ENCODE data around the gene SMIM8. TPM values are rescaled to one million over a fixed set of nuclear protein-coding genes. Genes with fewer than 3 reads are reported as not detected.

Gene SMIM8
- total RNA-seq, 1 donor from 2014 or later: 13.5 TPM

DNA sequence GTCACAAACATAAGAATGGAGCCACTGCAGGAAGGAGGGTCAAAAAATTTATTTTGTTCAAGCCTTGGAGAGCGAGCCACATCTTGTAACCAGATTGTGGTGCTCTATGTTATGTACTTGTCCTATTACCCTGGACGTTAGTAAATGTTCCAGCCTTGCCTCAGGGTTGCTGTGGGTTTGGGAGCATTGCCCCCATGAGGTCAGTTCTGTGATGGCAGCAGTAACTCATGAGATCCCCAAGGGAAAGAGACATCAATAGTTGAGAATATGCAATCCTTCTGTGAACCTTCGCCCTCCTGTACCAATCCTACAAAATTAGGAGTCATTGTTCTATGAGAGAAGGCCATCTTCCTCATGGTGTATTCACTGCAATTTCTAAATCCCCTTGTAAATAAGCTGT lies 68.9 kb downstream of the SMIM8 start:
- Mint-ChIP-seq H3K27ac (ENCODE audit: unreplicated experiment) (no peak overlapping the region), H3K4me3 (no peak overlapping the region), H3K27me3 (ENCODE audit: low read depth) (no peaks in the 10 kb centered on the region), H3K4me1 (no peaks in the 10 kb centered on the region), H3K36me3 (ENCODE audit: low read depth) (no peaks in the 10 kb centered on the region), H3K9me3 (no peaks in the 10 kb centered on the region)
- TF ChIP-seq, protein P1, sequence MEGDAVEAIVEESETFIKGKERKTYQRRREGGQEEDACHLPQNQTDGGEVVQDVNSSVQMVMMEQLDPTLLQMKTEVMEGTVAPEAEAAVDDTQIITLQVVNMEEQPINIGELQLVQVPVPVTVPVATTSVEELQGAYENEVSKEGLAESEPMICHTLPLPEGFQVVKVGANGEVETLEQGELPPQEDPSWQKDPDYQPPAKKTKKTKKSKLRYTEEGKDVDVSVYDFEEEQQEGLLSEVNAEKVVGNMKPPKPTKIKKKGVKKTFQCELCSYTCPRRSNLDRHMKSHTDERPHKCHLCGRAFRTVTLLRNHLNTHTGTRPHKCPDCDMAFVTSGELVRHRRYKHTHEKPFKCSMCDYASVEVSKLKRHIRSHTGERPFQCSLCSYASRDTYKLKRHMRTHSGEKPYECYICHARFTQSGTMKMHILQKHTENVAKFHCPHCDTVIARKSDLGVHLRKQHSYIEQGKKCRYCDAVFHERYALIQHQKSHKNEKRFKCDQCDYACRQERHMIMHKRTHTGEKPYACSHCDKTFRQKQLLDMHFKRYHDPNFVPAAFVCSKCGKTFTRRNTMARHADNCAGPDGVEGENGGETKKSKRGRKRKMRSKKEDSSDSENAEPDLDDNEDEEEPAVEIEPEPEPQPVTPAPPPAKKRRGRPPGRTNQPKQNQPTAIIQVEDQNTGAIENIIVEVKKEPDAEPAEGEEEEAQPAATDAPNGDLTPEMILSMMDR (conservative IDR thresholded peaks at IDR 0.05): peak; percentile 48
- peak; percentile 10 for DNase-seq (ENCODE audit: low read depth, low spot score)

Other genes with a start within 250 kb of the SMIM8 start
- not detected in 2 replicates for gene CGA, start 227.5 kb upstream of the SMIM8 start, total RNA-seq
- gene ZNF292, start 167.0 kb upstream of the SMIM8 start, total RNA-seq: 55.2 and 58.9 TPM in 2 replicates
- 2.5 and 3.1 TPM in 2 replicates for gene GJB7, start 6.7 kb downstream of the SMIM8 start, total RNA-seq
- 3.5 and 4.5 TPM in 2 replicates for gene C6orf163, start 22.2 kb downstream of the SMIM8 start, total RNA-seq
- 0.86 and 0.93 TPM in 2 replicates for gene CFAP206, start 85.4 kb downstream of the SMIM8 start, total RNA-seq
- 15.3 and 15.7 TPM in 2 replicates for gene SLC35A1, start 150.4 kb downstream of the SMIM8 start, total RNA-seq

All from neural crest cell (in vitro differentiated cells).